Astrocyte of the cerebellum (primary cell): ENCODE data around the gene SH3BP2.
"Not testable (repeated sequence)": the region's sequence is repeated elsewhere in the genome, so short reads cannot be mapped to it uniquely, and the experiment has no call there.

Source experiments
- DNase-seq: peaks from one replicate; pipeline ENCODE4 v3.0.0-alpha.2; 2011; ENCODE audit warnings: low read depth
- H3K4me3 ChIP-seq: 2 replicates; pipeline ENCODE4 v1.5.1; 2011; ENCODE audit warnings: mild to moderate bottlenecking, low read depth, low read length, moderate library complexity
- in situ Hi-C: cut with HindIII; loops from 2 replicates; pipeline ENCODE4 v1.10.0; 2017; ENCODE audit warnings: low sequenced_read_pairs
- TF ChIP-seq, protein P1 (sequence below): IDR thresholded peaks from 2 replicates; pipeline ENCODE4 v1.5.1; 2012; ENCODE audit warnings: low read length, low read depth, moderate library complexity, mild to moderate bottlenecking; ENCODE audit errors: missing control alignments

SH3BP2 gene

GRCh38 chr4:2765832-2766526 lies 26.9 kb upstream of the SH3BP2 start:
- no peak for DNase-seq
- no peak overlapping the region for H3K4me3 ChIP-seq
- TF ChIP-seq, protein P1, sequence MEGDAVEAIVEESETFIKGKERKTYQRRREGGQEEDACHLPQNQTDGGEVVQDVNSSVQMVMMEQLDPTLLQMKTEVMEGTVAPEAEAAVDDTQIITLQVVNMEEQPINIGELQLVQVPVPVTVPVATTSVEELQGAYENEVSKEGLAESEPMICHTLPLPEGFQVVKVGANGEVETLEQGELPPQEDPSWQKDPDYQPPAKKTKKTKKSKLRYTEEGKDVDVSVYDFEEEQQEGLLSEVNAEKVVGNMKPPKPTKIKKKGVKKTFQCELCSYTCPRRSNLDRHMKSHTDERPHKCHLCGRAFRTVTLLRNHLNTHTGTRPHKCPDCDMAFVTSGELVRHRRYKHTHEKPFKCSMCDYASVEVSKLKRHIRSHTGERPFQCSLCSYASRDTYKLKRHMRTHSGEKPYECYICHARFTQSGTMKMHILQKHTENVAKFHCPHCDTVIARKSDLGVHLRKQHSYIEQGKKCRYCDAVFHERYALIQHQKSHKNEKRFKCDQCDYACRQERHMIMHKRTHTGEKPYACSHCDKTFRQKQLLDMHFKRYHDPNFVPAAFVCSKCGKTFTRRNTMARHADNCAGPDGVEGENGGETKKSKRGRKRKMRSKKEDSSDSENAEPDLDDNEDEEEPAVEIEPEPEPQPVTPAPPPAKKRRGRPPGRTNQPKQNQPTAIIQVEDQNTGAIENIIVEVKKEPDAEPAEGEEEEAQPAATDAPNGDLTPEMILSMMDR, result no peak
- in situ Hi-C loops, result no loop called here

- no peak overlapping the region for H3K4me3 ChIP-seq
- DNase-seq, result no peak
- in situ Hi-C loops, result no loop called here
- TF ChIP-seq, protein P1, result no peak
Observed at GRCh38 chr4:2767046-2767704, 25.7 kb upstream of the SH3BP2 start.

- TF ChIP-seq, protein P1, result no peak
- H3K4me3 ChIP-seq, result no peak overlapping the region
- in situ Hi-C loops, result no loop called here
- DNase-seq, result no peak
Observed at GRCh38 chr4:2767705-2768074, 25.2 kb upstream of the SH3BP2 start.

- in situ Hi-C loops, result no loop called here
- TF ChIP-seq, protein P1, result no peak
- DNase-seq, result no peak
- H3K4me3 ChIP-seq, result no peak overlapping the region
Observed at GRCh38 chr4:2768124-2768523, 24.8 kb upstream of the SH3BP2 start.

- TF ChIP-seq, protein P1, result no peak
- DNase-seq, result no peak
- no peak overlapping the region for H3K4me3 ChIP-seq
- in situ Hi-C loops, result no loop called here
Observed at GRCh38 chr4:2768921-2769336, 24.0 kb upstream of the SH3BP2 start.

DNA sequence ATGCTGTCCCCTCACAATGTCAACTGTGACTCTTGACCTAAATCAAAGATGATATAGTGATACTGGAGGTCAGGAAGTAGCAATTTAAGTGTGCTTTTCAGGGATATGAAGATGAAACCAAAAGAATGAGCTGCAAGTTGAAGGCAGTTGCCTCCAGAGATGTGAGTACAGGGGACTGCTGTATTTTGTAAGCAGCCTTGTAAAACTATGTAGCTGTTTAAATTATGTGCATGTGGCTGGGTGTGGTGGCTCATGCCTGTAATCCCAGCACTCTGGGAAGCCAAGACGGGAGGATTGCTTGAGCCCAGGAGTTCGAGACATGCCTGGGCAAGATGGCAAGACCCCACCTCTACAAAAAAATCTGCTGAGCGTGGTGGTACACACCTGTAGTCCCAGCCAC lies 21.6 kb upstream of the SH3BP2 start:
- DNase-seq, result no peak
- H3K4me3 ChIP-seq, result no peak overlapping the region
- in situ Hi-C loops, result no loop called here
- TF ChIP-seq, protein P1, result no peak

DNA sequence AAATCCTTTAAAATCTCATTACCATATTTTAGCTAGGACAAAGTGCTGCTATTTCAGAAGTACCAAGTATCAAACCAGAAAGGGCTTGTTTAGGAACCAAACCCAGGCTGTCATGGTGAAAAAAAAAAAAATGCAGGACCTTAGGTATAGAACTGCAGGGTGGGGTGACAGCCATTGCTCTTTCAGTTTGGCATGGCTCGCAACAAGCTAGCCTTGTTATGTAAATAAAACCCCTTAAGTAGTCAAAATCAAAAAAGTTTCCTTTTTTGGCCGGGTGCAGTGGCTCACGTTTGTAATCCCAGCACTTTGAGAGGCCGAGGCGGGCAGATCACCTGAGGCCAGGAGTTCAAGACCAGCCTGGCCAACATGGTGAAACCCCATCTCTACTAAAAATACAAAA lies 12.2 kb upstream of the SH3BP2 start:
- DNase-seq, H3K4me3 ChIP-seq, in situ Hi-C loops: not testable (repeated sequence)
